GM21619 (cell line): ENCODE data around the gene SERTM2.
"Not testable (repeated sequence)": the region's sequence is repeated elsewhere in the genome, so short reads cannot be mapped to it uniquely, and the experiment has no call there.

ENCODE experiments used
- ATAC-seq: cut with Tn5 transposase; IDR thresholded peaks from one replicate; pipeline ENCODE4 v1.9.1; 2021; ENCODE audit not compliant: unreplicated experiment

Gene SERTM2

GRCh38 chrX:111511477-111511876, at the start of gene SERTM2:
Gene SERTM2 (plus strand): TSS chrX:111511645. CDS start chrX:111518858, 7,213 bp downstream.
- ATAC-seq: peak; percentile 69

GRCh38 chrX:111465669-111466068, 45.8 kb upstream of the SERTM2 start:
- ATAC-seq: no peak

GRCh38 chrX:111467896-111468295, 43.5 kb upstream of the SERTM2 start:
- no peak for ATAC-seq

- ATAC-seq: no peak
These were observed 40.6 kb upstream of the SERTM2 start for GRCh38 chrX:111470681-111471403.

GRCh38 chrX:111481896-111482295, 29.5 kb upstream of the SERTM2 start:
- no peak for ATAC-seq

GRCh38 chrX:111483135-111483534, 28.3 kb upstream of the SERTM2 start:
- no peak for ATAC-seq

- ATAC-seq: no peak
These were observed 27.6 kb upstream of the SERTM2 start for GRCh38 chrX:111483881-111484280.

- no peak for ATAC-seq
These were observed 20.8 kb upstream of the SERTM2 start for GRCh38 chrX:111490688-111491087.

GRCh38 chrX:111492085-111492484, 19.4 kb upstream of the SERTM2 start:
- ATAC-seq: no peak

- ATAC-seq: no peak
These were observed 12.8 kb upstream of the SERTM2 start for GRCh38 chrX:111498538-111499103.

- ATAC-seq: no peak
These were observed 7.9 kb upstream of the SERTM2 start for GRCh38 chrX:111503485-111503993.

- no peak for ATAC-seq
These were observed 6.5 kb upstream of the SERTM2 start for GRCh38 chrX:111504941-111505340.

- no peak for ATAC-seq
These were observed 5.7 kb upstream of the SERTM2 start for GRCh38 chrX:111505783-111506182.

GRCh38 chrX:111506826-111507225, 4.6 kb upstream of the SERTM2 start:
- ATAC-seq: no peak

GRCh38 chrX:111507933-111508332, 3.5 kb upstream of the SERTM2 start:
- ATAC-seq: no peak

GRCh38 chrX:111515298-111515697, 3.9 kb downstream of the SERTM2 start:
- ATAC-seq: no peak

GRCh38 chrX:111518667-111519066, 7.2 kb downstream of the SERTM2 start:
- ATAC-seq: no peak

GRCh38 chrX:111519215-111519614, 7.8 kb downstream of the SERTM2 start:
- ATAC-seq: no peak

GRCh38 chrX:111520506-111520905, 9.1 kb downstream of the SERTM2 start:
- no peak for ATAC-seq

- ATAC-seq: no peak
These were observed 9.7 kb downstream of the SERTM2 start for GRCh38 chrX:111521169-111521568.

GRCh38 chrX:111543212-111543741, 31.8 kb downstream of the SERTM2 start:
- no peak for ATAC-seq

GRCh38 chrX:111549235-111549634, 37.8 kb downstream of the SERTM2 start:
- not testable (repeated sequence) for ATAC-seq
